Keratinocyte (primary cell): ENCODE measurements around the gene PLA2G2E. TPM values are rescaled to one million over a fixed set of nuclear protein-coding genes. Genes with fewer than 3 reads are reported as not detected.

Source experiments
- DNase-seq: peaks from one replicate; pipeline ENCODE4 v3.0.0-alpha.2; 2011; ENCODE audit warnings: low read depth, missing footprints, low spot score
- FAIRE-seq: peaks from 2 replicates; lab custom pipeline; 2011; peaks lifted over from hg19 to GRCh38; lab: Jason Lieb, UNC
- H2AFZ ChIP-seq: 2 replicates; pipeline ENCODE4 v1.6.0; 2012; ENCODE audit warnings: low read length, control low read depth, inconsistent platforms; ENCODE audit not compliant: control insufficient read depth
- H3K27ac ChIP-seq: 2 replicates; pipeline ENCODE4 v1.5.1; 2011; ENCODE audit warnings: low read length; ENCODE audit not compliant: control insufficient read depth, insufficient read depth
- H3K27me3 ChIP-seq: 3 replicates; pipeline ENCODE4 v1.6.0; 2011; ENCODE audit warnings: low read length; ENCODE audit not compliant: control insufficient read depth, insufficient read depth; ENCODE audit errors: extremely low read depth
- H3K36me3 ChIP-seq, 2 experiments: 2 replicates in 1 of 2; 3 replicates in 1 of 2; pipeline ENCODE4 v1.5.1; 2011; ENCODE audit warnings: low read length in 2 of 2, mild to moderate bottlenecking in 1 of 2; ENCODE audit not compliant: control insufficient read depth in 2 of 2, insufficient read depth in 2 of 2; ENCODE audit errors: extremely low read depth in 1 of 2
- H3K4me1 ChIP-seq: 3 replicates; pipeline ENCODE4 v1.5.1; 2011; ENCODE audit warnings: low read length; ENCODE audit not compliant: control insufficient read depth, insufficient read depth; ENCODE audit errors: extremely low read depth
- H3K4me2 ChIP-seq: 3 replicates; pipeline ENCODE4 v1.6.0; 2011; ENCODE audit warnings: low read depth, low read length; ENCODE audit not compliant: control insufficient read depth, insufficient read depth; ENCODE audit errors: extremely low read depth
- H3K4me3 ChIP-seq, 3 experiments: fragments of 200-600 bp in 1 of 3; sonication (generic) in 1 of 3; 2 replicates in 2 of 3; 3 replicates in 1 of 3; pipeline ENCODE4 v1.5.1; 2011 to 2016; ENCODE audit warnings: low read length in 3 of 3, mild to moderate bottlenecking in 3 of 3, control low read depth in 2 of 3, inconsistent platforms in 1 of 3, low read depth in 1 of 3, mixed read lengths in 1 of 3, mixed run types in 1 of 3, moderate library complexity in 1 of 3; ENCODE audit not compliant: control insufficient read depth in 2 of 3, insufficient read depth in 2 of 3; ENCODE audit errors: extremely low read depth in 1 of 3
- H3K79me2 ChIP-seq: 2 replicates; pipeline ENCODE4 v1.6.0; 2012; ENCODE audit warnings: low read length; ENCODE audit not compliant: control insufficient read depth, insufficient read depth
- H3K9ac ChIP-seq: 3 replicates; pipeline ENCODE4 v1.6.0; 2011; ENCODE audit warnings: low read length; ENCODE audit not compliant: control insufficient read depth, insufficient read depth; ENCODE audit errors: extremely low read depth
- H3K9me1 ChIP-seq: 3 replicates; pipeline ENCODE4 v1.6.0; 2011; ENCODE audit warnings: low read length; ENCODE audit not compliant: control insufficient read depth, insufficient read depth; ENCODE audit errors: extremely low read depth
- H3K9me3 ChIP-seq: 2 replicates; pipeline ENCODE4 v1.5.1; 2012; ENCODE audit warnings: low read depth, low read length; ENCODE audit not compliant: control insufficient read depth
- H4K20me1 ChIP-seq: 3 replicates; pipeline ENCODE4 v1.6.0; 2011; ENCODE audit warnings: low read length; ENCODE audit not compliant: control insufficient read depth, insufficient read depth; ENCODE audit errors: extremely low read depth
- CTCF ChIP-seq, 3 experiments: IDR thresholded peaks in 1 of 3; conservative IDR thresholded peaks in 1 of 3; optimal IDR thresholded peaks in 1 of 3; 2 replicates in 2 of 3; 3 replicates in 1 of 3; pipeline versions ENCODE3 to v1.5.1; 2011; ENCODE audit warnings: low read length in 3 of 3, mild to moderate bottlenecking in 3 of 3, moderate library complexity in 2 of 3, control low read depth in 1 of 3, inconsistent platforms in 1 of 3; ENCODE audit not compliant: insufficient read depth in 2 of 3; ENCODE audit errors: extremely low read depth in 1 of 3
- EZH2 ChIP-seq: IDR thresholded peaks from one replicate; pipeline ENCODE4 v1.6.1; 2012; ENCODE audit warnings: inconsistent platforms, mild to moderate bottlenecking, low read length, moderate library complexity
- dilution Hi-C: fragments of 300-500 bp; cut with MboI; formaldehyde crosslinking; loops from one replicate; pipeline ENCODE4 v1.7.0; 2020; ENCODE audit warnings: low sequenced_read_pairs; ENCODE audit not compliant: extremely low pct_ligation_motif_present
- polyA plus RNA-seq, 5 experiments: library from polyadenylated mRNA; depleted of rRNA in 3 of 5; stranded (reverse) in 3 of 5; stranded (forward) in 1 of 5; unstranded in 1 of 5; fragments of >200 nt; gene quantifications; 1 replicate in 1 of 5; 2 replicates in 3 of 5; 3 replicates in 1 of 5; pipeline versions ENCODE4 v1.2.1 to v1.2.3, GENCODE V29; 2011 to 2012; ENCODE audit warnings: missing spikeins in 2 of 5, low read depth in 1 of 5, low replicate concordance in 1 of 5

Gene PLA2G2E
- polyA plus RNA-seq, 1 donor (not counting 4 experiments of a cell fraction or from before 2014, with no cell fraction given): not detected

GRCh38 chr1:19878637-19878985 is 44.8 kb downstream of the PLA2G2E start:
- no peak overlapping the region for H3K9ac ChIP-seq
- no peaks in the 10 kb centered on the region for H3K36me3 ChIP-seq
- H3K27ac ChIP-seq: peak overlapping the region; percentile 91
- peaks cover 12% of the 10 kb centered on the region for H3K4me1 ChIP-seq
- no peaks in the 10 kb centered on the region for H4K20me1 ChIP-seq
- peak overlapping the region in 1 of 3 experiments; percentile 2 for H3K4me3 ChIP-seq
- peaks cover 14% of the 10 kb centered on the region for H3K79me2 ChIP-seq
- no peaks in the 10 kb centered on the region for H3K9me3 ChIP-seq
- no peak for FAIRE-seq
- H3K27me3 ChIP-seq: no peaks in the 10 kb centered on the region
- peak overlapping the region; percentile 31 for H2AFZ ChIP-seq
- peak overlapping the region; percentile 88 for H3K4me2 ChIP-seq
- dilution Hi-C loops: no loop called here
- DNase-seq: no peak
- H3K9me1 ChIP-seq: no peaks in the 10 kb centered on the region
- TF ChIP-seq CTCF (optimal IDR thresholded peaks at IDR 0.05 in 1 of 3, IDR thresholded peaks at IDR 0.05 in 1 of 3, conservative IDR thresholded peaks at IDR 0.05 in 1 of 3; ENCODE audit: extremely low read depth in 1 of 3, insufficient read depth in 2 of 3, low read length in 3 of 3) (no peak), EZH2 (no peak)

- Histone ChIP-seq H3K9me3 (no peaks in the 10 kb centered on the region), H3K36me3 (no peaks in the 10 kb centered on the region), H3K4me1 (peaks cover 10% of the 10 kb centered on the region), H3K27me3 (no peaks in the 10 kb centered on the region), H2AFZ (peak overlapping the region; percentile 68), H3K4me2 (peak overlapping the region; percentile 88), H3K9me1 (no peaks in the 10 kb centered on the region), H3K9ac (peak overlapping the region; percentile 78), H3K4me3 (peak overlapping the region in 2 of 3 experiments; percentile 61 to 66), H4K20me1 (no peaks in the 10 kb centered on the region), H3K79me2 (peaks cover 8% of the 10 kb centered on the region), H3K27ac (peak overlapping the region; percentile 91)
- dilution Hi-C loops: no loop called here
- FAIRE-seq (peak; percentile 95), DNase-seq (peak; percentile 77)
- TF ChIP-seq EZH2 (no peak), CTCF (optimal IDR thresholded peaks at IDR 0.05 in 1 of 3, IDR thresholded peaks at IDR 0.05 in 1 of 3, conservative IDR thresholded peaks at IDR 0.05 in 1 of 3; ENCODE audit: extremely low read depth in 1 of 3, insufficient read depth in 2 of 3, low read length in 3 of 3) (no peak)
Observed at GRCh38 chr1:19877821-19878636, 45.4 kb downstream of the PLA2G2E start.
